Tibial nerve (tissue), 4 donors: ENCODE data around the gene ARHGEF37.

Source experiments
- CTCF ChIP-seq, 5 experiments: fragments of 200-600 bp in 3 of 5; fragments of 450-650 bp in 2 of 5; sonication (generic) in 3 of 5; IDR thresholded peaks; one replicate each; pipeline ENCODE4 v1.5.1; 2016 to 2019; ENCODE audit warnings: antibody characterized with exemption in 5 of 5, mild to moderate bottlenecking in 3 of 5, moderate library complexity in 2 of 5
- EP300 ChIP-seq, 2 donors: sonication (generic); formaldehyde crosslinking; IDR thresholded peaks; one replicate each; pipeline ENCODE4 v1.6.1; 2017; ENCODE audit warnings: antibody characterized with exemption in 2 of 2, mild to moderate bottlenecking in 1 of 2

DNA sequence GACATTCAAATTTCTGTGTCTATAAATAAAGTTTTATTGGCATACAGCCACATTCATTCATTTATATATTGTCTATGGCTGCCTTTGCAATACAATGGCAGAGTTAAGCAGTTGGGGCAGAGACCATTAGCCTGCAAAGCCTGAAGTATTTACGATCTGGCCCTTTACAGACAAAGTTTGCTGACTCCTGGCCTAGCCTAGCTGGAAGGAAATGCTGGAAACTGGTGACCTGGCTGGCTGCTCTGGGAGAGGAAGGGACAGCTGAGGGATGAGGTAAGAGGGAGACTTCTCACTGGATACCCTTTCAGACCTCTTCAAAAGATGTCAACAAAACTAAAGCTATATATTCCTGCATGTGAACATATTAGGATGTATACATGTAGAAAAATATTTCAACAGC, 82.8 kb downstream of the ARHGEF37 start:
- no peak for TF ChIP-seq CTCF (IDR thresholded peaks at IDR 0.05)
- no peak for TF ChIP-seq EP300 (IDR thresholded peaks at IDR 0.05)
